ENCODE data around the gene UGDH.

GRCh38 chr4:39490322-39490721 lies 36.9 kb downstream of the UGDH start:
- no peak for TF ChIP-seq EZH2phosphoT487 (conservative IDR thresholded peaks at IDR 0.05; ENCODE audit: low read length)
- no peak for TF ChIP-seq CTCF (IDR thresholded peaks at IDR 0.05; ENCODE audit: insufficient read depth, low read length, poor library complexity, severe bottlenecking)

Measured in SU-DHL-6 (cell line).